Measurements from ENCODE around the gene OR52N2.

OR52N2 gene

GRCh38 chr11:5808500-5809121 is at the start of gene OR52N2:
TSS of gene OR52N2 (plus strand) at chr11:5808924. CDS start at chr11:5820336, 11,412 bp downstream.
- DNase-seq, result peak; percentile 69

DNA sequence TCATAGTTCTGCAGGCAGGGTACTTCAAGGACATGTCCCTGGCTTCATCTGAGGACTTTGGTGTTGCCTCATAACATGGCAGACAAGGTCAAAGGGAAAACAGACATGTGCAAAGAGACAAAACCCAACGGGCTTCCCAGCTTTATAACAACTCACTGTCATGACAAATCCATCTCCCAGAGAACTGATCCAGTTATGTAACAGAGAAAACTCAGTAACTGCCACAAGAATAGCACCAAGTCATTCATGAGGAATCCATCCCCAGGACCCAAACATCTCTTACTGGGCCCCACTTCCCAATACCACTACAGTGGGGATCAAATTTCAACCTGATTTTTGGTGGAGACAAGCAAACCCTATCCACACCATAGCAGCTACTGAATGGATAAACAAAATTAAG is 41.7 kb upstream of the OR52N2 start:
- no peak for DNase-seq

GRCh38 chr11:5783255-5783654 is 25.5 kb upstream of the OR52N2 start, which contains the start of gene OR52N5:
TSS of gene OR52N5 (minus strand) at chr11:5783355. CDS start at chr11:5778634, 4,721 bp downstream.
- DNase-seq, result no peak

GRCh38 chr11:5791165-5791564 is 17.6 kb upstream of the OR52N2 start, which contains the start of gene OR52N1:
TSS of gene OR52N1 (minus strand) at chr11:5791265. CDS start at chr11:5788816, 2,449 bp downstream.
- no peak for DNase-seq

DNA sequence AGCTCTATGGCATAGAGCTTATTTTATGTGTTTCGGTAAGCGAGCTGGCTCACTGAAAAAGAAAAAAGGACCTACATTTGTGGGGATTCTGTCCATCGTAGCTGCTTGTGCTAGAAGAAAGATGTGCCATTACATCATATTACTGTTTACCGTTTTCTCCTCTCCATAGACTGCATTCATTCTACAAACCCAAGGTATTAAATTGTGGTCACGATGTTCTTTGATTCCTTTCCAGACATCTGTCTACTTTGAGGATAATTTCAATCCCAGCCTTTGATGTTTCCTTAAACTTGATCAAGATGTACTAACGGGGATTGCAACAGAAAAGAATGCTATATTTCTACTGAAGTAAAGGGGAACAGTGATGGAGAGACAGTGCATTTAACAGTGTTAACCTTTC is 12.2 kb upstream of the OR52N2 start:
- no peak for DNase-seq

DNA sequence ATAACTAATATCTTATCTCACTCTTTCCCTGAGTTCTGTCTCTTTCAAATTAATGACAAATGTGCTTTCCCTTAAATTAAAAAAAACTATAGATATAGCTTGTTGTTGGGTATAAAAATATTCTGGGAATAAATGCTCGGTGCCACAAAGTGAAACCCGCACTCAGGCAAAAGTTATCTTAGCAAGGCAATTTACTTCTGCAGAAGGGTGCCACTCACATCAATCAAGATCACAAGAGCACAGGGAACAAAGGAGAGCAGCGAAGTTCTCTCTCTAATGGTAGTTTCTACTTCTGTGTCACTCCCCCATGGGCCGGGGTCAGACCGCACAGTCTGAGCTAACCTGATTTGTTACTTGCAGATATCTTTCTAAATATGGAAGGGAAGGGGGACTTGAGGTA is 4.7 kb upstream of the OR52N2 start:
- no peak for DNase-seq

- DNase-seq, result no peak
Measured at GRCh38 chr11:5807580-5807979, 1.1 kb upstream of the OR52N2 start.

DNA sequence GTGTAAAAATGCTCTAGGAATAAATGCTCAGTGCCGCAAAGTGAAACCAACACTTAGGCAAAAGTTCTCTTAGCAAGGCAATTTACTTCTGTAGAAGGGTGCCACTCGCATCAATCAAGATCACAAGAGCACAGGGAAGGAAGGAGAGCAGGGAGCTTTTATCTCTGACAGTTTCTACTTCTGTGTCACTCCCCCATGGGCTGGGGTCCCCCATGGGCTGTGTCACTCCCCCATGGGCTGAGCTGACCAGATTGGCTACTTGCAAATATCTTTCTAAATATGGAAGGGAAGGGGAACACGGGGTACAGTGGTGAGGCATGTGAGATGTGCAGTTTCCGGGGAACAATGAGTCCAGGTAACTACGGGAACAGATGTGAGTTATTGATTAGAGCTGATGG is 397 bp downstream of the OR52N2 start:
- DNase-seq, result no peak

- DNase-seq, result no peak
Measured at GRCh38 chr11:5809905-5810795, 1.4 kb downstream of the OR52N2 start.

DNA sequence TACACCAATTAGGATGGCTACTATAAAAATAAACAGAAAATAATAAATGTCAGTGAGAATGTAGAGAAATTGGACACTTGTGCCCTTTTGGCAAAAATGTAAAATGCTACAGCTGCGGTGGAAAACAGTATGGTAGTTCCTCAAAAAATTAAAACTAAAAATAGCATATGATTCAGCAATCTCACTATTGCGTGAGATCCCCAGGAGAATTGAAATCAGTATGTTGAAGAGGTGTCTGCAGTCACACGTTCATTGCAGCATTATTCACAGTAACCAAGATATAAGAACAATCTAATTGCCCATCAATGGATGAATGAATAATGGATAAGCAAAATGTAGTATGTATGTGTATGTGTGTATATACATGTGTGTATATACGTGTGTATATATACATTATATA is 6.8 kb downstream of the OR52N2 start:
- DNase-seq, result no peak

DNA sequence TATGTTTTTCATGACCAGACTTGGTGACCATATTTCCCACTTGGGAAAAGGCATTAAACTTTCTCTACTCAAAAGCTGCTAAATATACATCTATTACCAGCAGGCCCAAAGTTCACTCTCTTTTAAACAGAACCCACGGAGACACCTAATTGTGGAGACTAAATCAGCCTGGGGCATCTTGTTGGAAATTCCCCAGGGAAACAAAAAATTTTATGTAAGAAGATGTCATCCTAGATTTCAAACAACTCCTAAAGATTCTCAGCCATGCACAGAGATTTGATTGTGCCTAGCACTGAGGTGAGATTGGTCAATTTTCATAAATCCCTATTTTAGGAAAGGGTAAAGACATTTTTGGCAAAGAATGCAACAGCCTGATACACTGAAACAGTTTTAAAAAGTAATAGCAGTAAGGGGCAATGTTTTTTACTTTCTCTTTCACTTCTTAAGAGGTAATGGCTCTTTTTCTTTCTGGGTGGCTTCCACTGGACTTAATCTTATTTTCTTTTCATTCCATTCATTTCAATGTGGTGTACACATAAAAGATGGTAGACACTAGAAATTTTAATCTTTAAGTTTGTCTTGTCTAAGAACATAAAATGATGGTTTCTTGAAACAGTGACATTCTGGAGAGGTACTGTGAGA is 9.6 kb downstream of the OR52N2 start:
- DNase-seq, result no peak

DNA sequence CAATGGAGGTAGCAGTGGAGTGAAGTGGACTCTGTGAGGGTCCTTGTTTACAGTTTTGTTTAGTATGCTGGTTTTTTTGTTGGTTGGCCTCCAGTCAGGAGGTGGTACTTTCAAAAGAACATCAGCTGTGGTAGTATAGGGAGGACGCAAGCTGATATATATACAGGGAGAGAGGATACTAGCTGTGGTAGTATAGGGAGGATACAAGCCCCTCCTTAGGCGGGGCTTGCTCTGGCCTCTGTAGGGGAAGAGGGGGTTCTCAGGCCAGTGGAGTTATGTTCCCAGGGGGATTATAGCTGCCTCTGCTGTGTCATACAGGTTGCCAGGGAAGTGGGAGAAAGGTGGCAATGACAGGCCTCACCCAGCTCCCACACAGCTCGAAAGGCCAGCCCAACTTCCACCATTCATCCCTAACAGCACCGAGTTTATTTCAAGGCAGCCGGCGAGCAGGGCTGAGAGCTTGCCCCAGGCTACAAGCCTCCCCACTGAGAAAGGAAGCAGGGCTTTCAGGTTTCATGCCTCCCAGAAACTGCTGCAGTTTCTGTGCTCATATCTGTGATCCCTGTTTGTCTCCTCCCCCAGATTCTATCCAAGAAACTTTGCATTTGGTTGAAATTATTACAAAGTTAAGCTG is 22.6 kb downstream of the OR52N2 start:
- DNase-seq, result no peak

DNA sequence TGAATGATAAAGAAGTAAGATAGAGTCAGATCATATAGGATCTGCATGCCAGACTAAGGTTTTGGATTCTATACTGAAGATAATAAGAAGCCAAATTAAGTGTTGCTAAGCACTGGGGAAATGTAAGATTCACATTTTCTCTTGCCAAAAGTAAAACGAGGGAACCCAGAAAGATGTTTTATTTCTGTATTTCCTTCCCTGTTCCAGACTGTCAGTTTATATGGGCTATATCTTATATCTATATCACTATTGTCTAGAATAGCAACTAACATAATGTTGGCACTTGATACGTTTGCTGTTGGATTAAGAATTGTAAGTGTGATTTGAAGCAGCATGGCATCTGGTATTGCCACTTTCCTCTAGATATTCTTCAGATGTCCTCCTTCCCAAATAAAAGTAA is 24.7 kb downstream of the OR52N2 start:
- no peak for DNase-seq

DNA sequence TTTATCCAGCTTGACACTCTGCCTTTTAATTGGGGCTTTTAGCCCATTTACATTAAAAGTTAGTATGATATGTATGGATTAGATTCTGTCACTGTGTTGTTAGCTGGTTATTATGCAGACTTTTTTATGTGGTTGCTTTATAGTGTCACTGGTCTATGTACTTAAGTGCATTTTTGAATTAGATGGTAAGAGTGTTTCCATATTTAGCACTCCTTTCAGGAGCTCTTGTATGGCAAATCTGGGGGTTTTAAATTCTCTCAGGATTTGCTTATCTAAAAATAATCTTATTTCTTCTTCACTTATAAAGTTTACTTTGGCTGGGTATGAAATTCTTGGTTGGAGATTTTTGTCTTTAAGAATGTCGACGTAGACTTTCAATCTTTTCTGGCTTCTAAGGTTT is 29.0 kb downstream of the OR52N2 start:
- DNase-seq, result no peak

GRCh38 chr11:5841797-5842196 is 33.1 kb downstream of the OR52N2 start, which contains the start of gene OR52E6:
TSS of gene OR52E6 (minus strand) at chr11:5841897. CDS start at chr11:5841897, 0 bp downstream.
- DNase-seq, result no peak

- no peak for DNase-seq
Measured at GRCh38 chr11:5846701-5847100, 38.0 kb downstream of the OR52N2 start.

- DNase-seq, result no peak
Measured at GRCh38 chr11:5847711-5848110, 39.0 kb downstream of the OR52N2 start.

GRCh38 chr11:5851002-5851401 is 42.3 kb downstream of the OR52N2 start:
- no peak for DNase-seq

DNA sequence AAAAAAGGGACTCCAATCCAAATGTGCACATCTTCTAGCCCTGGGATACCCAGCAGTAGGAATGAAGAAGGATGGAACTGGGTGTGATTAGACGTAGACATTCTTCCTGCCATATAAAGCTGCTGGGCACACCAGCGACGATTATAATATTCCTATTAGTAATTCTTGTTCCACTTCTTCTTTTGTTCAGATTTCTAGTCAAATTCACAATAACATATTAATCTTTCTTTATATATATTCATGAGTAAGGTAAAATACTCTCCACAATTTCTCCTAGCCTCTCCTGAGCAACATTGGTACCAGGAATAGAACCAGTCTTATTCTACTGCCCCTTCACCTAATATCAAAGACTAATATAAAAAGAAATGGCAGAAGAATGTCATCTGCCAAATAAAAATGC is 48.9 kb downstream of the OR52N2 start, which contains the start of gene OR52E8:
TSS of gene OR52E8 (minus strand) at position 101 of the 400 bp plus-strand sequence. CDS start at position 101, 0 bp downstream.
- no peak for DNase-seq

DNA sequence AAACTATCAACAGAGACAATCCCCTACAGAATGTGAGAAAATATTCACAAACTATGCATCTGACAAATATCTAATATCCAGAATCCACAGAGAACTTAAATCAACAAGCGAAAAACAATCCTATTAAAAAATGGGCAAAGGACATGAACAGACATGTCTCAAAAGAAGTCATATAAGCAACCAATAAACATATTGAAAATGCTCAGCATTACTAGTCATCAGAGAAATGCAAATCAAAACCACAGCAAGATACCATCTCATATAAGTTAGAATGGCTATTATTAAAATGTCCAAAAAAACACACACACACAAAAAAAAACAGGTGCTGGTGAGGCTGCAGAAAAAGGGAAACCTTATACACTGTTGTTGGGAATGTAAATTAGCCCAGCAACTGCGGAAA is 57.1 kb downstream of the OR52N2 start:
- no peak for DNase-seq
